ENCODE results near the gene C13orf46.
A peak's percentile ranks its signal among the peaks of the same experiment; 100 is the strongest.

Gene C13orf46

DNA sequence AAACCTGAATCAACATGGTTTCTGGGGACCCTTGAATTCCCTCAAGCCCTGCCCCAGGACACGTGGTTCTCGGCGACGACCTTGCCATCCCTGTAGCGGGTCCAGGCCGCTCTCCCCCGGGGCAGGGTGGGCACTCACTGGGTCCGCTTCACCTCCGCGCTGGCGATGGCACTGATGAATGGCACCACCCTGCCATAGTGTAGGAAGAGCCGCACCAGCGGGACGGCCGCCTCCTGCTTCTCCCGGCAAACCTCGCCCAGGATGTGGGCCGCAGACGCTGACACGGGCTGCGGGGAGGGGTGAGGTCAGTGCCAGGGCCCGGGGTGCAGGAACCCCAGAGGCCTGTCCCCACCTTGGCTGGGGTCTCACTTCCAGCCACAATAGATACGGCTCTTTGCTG lies 44.1 kb upstream of the C13orf46 start:
- FAIRE-seq, result no peak
- no peak for TF ChIP-seq SPI1 (IDR thresholded peaks at IDR 0.05; ENCODE audit: low read depth, low read length)
- TF ChIP-seq POLR2A (IDR thresholded peaks at IDR 0.05; ENCODE audit: low read depth, low read length), result no peak
- no peak for TF ChIP-seq TAF1 (IDR thresholded peaks at IDR 0.05; ENCODE audit: low read depth, low read length)
- no peak for TF ChIP-seq POLR2AphosphoS5 (IDR thresholded peaks at IDR 0.05; ENCODE audit: low read depth, low read length)
- TF ChIP-seq POU2F2 (IDR thresholded peaks at IDR 0.05; ENCODE audit: low read depth, low read length), result no peak
- TF ChIP-seq PAX5 (IDR thresholded peaks at IDR 0.05; ENCODE audit: insufficient read depth, low read length, severe bottlenecking), result no peak

DNA sequence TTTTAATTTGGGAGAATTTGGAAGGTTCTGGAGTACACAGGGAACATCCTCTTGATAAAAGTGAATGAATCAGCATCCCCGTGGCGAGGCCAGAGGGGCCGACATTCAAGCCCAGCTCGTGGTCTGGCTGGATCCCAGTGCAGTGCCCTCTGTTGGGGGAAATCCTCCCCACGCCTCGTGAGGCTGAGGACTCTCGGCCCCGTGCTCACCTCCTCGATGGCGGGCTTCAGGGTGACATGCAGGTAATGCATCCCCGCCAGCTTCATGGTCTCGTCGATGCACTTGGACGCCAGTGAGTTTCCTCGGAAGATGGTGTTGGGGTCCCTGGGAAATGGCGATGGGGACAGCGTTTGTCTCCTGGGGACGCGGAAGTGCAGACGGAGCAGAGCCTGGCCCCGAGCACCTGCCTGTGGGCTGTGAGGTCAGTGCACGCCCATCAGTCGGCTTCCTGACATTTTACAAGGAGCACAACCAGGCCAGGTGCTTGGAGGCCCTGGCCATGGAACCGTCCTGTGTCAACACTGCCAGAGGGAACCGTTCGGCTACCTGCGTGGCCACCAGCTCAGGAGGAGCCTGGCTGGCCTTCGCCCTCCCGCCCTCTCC lies 43.3 kb upstream of the C13orf46 start:
- TF ChIP-seq TAF1 (IDR thresholded peaks at IDR 0.05; ENCODE audit: low read depth, low read length), result no peak
- TF ChIP-seq SPI1 (IDR thresholded peaks at IDR 0.05; ENCODE audit: low read depth, low read length), result no peak
- no peak for TF ChIP-seq POLR2A (IDR thresholded peaks at IDR 0.05; ENCODE audit: low read depth, low read length)
- no peak; the same call in 1 of the 2 replicates for TF ChIP-seq POLR2AphosphoS5 (IDR thresholded peaks at IDR 0.05; ENCODE audit: low read depth, low read length)
- TF ChIP-seq POU2F2 (IDR thresholded peaks at IDR 0.05; ENCODE audit: low read depth, low read length), result no peak
- TF ChIP-seq PAX5 (IDR thresholded peaks at IDR 0.05; ENCODE audit: insufficient read depth, low read length, severe bottlenecking), result no peak
- FAIRE-seq, result no peak
- DNase-seq (ENCODE audit: insufficient read length, low spot score), result no peak

More for the DNA sequence above, 44.1 kb upstream of the C13orf46 start:
- no peak for DNase-seq (ENCODE audit: insufficient read length, low spot score)

GRCh38 chr13:114016321-114017027 lies 42.6 kb upstream of the C13orf46 start:
- no peak for DNase-seq (ENCODE audit: insufficient read length, low spot score)
- FAIRE-seq, result no peak
- TF ChIP-seq TAF1 (IDR thresholded peaks at IDR 0.05; ENCODE audit: low read depth, low read length) (no peak), POLR2AphosphoS5 (IDR thresholded peaks at IDR 0.05; ENCODE audit: low read depth, low read length) (no peak), SPI1 (IDR thresholded peaks at IDR 0.05; ENCODE audit: low read depth, low read length) (no peak), POU2F2 (IDR thresholded peaks at IDR 0.05; ENCODE audit: low read depth, low read length) (no peak), PAX5 (IDR thresholded peaks at IDR 0.05; ENCODE audit: insufficient read depth, low read length, severe bottlenecking) (no peak), POLR2A (IDR thresholded peaks at IDR 0.05; ENCODE audit: low read depth, low read length) (no peak)

GRCh38 chr13:114015969-114016295 lies 42.1 kb upstream of the C13orf46 start:
- TF ChIP-seq POU2F2 (IDR thresholded peaks at IDR 0.05; ENCODE audit: low read depth, low read length), result no peak
- no peak for TF ChIP-seq POLR2A (IDR thresholded peaks at IDR 0.05; ENCODE audit: low read depth, low read length)
- no peak for TF ChIP-seq PAX5 (IDR thresholded peaks at IDR 0.05; ENCODE audit: insufficient read depth, low read length, severe bottlenecking)
- no peak for TF ChIP-seq POLR2AphosphoS5 (IDR thresholded peaks at IDR 0.05; ENCODE audit: low read depth, low read length)
- no peak for TF ChIP-seq TAF1 (IDR thresholded peaks at IDR 0.05; ENCODE audit: low read depth, low read length)
- TF ChIP-seq SPI1 (IDR thresholded peaks at IDR 0.05; ENCODE audit: low read depth, low read length), result no peak
- DNase-seq (ENCODE audit: insufficient read length, low spot score), result no peak
- FAIRE-seq, result no peak

DNA sequence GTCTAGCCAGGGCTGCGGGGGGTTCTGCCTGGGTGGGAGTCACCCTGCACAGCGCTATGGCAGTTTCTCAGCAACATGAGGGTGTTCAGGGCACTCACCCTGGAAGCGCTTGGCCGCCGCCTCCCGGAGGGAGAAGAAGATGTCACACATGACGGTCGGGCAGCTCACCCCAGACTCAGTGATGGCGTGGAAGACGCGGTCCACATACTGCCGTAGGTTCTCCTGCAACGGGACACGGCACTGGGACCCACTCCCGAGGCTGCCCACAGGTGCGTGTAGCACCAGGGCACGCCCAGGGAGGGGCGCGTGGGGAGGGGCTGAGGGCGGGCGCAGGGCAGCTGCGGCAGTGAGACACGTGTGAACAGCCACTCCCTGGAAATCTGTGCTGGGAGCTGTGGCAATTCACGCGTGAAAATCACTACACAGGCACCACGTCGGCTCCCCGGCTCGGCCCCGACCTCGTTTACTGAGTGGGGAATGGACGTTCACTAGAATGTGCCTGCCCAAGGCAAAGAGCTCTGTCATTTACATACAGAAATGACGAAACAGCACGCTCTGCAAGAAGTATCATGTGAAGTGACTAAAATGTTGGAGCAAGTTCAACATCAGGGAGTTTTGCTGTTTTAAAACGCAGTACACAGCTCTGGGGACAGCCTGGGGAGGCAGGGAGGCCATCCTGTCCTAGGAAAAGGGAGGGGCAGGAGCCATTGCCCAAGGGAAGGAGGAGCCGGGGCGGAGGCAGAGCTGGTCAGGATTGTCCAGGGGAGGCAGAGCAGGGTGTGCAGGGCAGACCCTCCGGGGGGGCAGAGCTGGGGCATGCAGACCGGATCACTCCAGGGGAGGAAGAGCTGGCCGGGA lies 41.5 kb upstream of the C13orf46 start:
- TF ChIP-seq PAX5 (IDR thresholded peaks at IDR 0.05; ENCODE audit: insufficient read depth, low read length, severe bottlenecking) (no peak), SPI1 (IDR thresholded peaks at IDR 0.05; ENCODE audit: low read depth, low read length) (no peak), POLR2AphosphoS5 (IDR thresholded peaks at IDR 0.05; ENCODE audit: low read depth, low read length) (no peak), TAF1 (IDR thresholded peaks at IDR 0.05; ENCODE audit: low read depth, low read length) (no peak), POLR2A (IDR thresholded peaks at IDR 0.05; ENCODE audit: low read depth, low read length) (no peak), POU2F2 (IDR thresholded peaks at IDR 0.05; ENCODE audit: low read depth, low read length) (no peak)
- DNase-seq (ENCODE audit: insufficient read length, low spot score), result no peak
- FAIRE-seq, result no peak

DNA sequence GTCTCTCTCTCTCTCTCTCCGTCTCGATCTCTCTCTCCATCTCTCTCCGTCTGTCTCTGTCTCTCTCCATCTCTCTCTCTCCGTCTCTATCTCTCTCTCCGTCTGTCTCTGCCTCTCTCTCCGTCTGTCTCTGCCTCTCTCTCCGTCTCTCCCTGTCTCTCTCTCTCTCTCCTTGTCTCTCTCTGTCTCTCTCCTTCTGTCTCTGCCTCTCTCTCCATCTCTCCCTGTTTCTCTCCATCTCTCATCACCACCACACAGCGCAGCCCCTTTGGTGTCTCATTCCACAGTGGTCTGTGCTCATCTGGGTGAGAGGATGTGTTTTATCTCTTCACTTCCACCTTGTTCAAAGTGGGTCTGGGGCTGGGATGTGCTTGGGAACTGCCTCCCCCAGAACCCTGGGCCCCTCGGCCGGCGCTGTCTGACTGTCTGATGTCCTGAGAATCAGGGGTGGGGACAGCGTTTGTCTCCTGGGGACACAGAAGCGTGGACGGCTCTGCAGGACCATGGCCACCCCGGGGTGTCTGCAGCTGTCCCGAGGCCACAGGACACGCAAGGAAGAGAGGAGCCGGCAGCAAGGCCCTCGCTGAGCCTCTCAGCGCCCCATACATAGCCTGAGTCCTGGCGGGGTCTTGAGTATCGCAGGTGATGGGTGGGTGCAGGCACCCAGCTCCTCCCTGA lies 40.2 kb upstream of the C13orf46 start:
- no peak for TF ChIP-seq POLR2A (IDR thresholded peaks at IDR 0.05; ENCODE audit: low read depth, low read length)
- no peak for TF ChIP-seq POLR2AphosphoS5 (IDR thresholded peaks at IDR 0.05; ENCODE audit: low read depth, low read length)
- no peak for TF ChIP-seq SPI1 (IDR thresholded peaks at IDR 0.05; ENCODE audit: low read depth, low read length)
- no peak for TF ChIP-seq POU2F2 (IDR thresholded peaks at IDR 0.05; ENCODE audit: low read depth, low read length)
- FAIRE-seq (no peak), DNase-seq (ENCODE audit: insufficient read length, low spot score) (no peak)

GRCh38 chr13:114013336-114013735 lies 39.5 kb upstream of the C13orf46 start:
- DNase-seq (ENCODE audit: insufficient read length, low spot score), result no peak
- FAIRE-seq, result no peak
- no peak for TF ChIP-seq POU2F2 (IDR thresholded peaks at IDR 0.05; ENCODE audit: low read depth, low read length)
- no peak for TF ChIP-seq PAX5 (IDR thresholded peaks at IDR 0.05; ENCODE audit: insufficient read depth, low read length, severe bottlenecking)
- TF ChIP-seq SPI1 (IDR thresholded peaks at IDR 0.05; ENCODE audit: low read depth, low read length), result no peak
- TF ChIP-seq TAF1 (IDR thresholded peaks at IDR 0.05; ENCODE audit: low read depth, low read length), result no peak
- no peak for TF ChIP-seq POLR2AphosphoS5 (IDR thresholded peaks at IDR 0.05; ENCODE audit: low read depth, low read length)
- no peak for TF ChIP-seq POLR2A (IDR thresholded peaks at IDR 0.05; ENCODE audit: low read depth, low read length)

DNA sequence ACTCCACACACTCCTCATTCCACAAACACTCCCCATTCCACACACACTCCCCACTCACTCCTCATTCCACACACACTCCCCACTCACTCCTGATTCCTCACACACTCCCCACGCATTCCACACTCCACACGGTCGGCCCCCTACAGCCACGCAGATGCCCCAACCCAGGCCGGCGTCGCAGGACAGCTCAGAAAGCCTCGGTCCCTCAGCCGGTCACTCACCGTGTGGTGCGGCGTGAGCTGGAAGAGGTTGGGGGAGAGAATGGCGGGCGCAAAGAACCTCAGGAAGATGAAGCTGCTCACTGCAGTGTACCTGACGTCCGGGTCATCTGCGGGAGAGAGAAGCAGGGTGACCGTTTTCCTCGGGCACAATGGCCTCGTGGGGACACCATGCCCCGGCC lies 39.0 kb upstream of the C13orf46 start:
- TF ChIP-seq TAF1 (IDR thresholded peaks at IDR 0.05; ENCODE audit: low read depth, low read length) (no peak), POU2F2 (IDR thresholded peaks at IDR 0.05; ENCODE audit: low read depth, low read length) (no peak), POLR2A (IDR thresholded peaks at IDR 0.05; ENCODE audit: low read depth, low read length) (no peak), POLR2AphosphoS5 (IDR thresholded peaks at IDR 0.05; ENCODE audit: low read depth, low read length) (no peak)
- FAIRE-seq (no peak), DNase-seq (ENCODE audit: insufficient read length, low spot score) (no peak)

DNA sequence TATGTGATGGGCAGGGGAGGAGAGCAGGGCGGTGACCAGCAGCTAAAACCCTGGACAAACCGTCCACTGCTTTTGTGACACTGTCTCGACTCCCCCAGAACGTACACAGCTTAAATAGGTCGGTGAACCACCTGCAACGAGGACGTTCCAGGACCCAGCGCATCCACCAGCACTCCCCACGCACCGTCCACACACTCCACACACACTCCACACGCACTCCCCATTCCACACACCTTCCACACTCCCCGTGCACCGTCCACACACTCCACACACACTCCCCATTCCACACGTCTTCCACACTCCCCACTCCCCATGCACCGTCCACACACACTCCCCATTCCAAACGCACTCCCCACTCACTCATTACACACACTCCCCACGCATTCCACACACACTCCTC lies 38.3 kb upstream of the C13orf46 start:
- TF ChIP-seq POLR2AphosphoS5 (IDR thresholded peaks at IDR 0.05; ENCODE audit: low read depth, low read length) (0 out of 2 replicates have a peak, but pooled peaks have one; percentile 25), TAF1 (IDR thresholded peaks at IDR 0.05; ENCODE audit: low read depth, low read length) (no peak), POLR2A (IDR thresholded peaks at IDR 0.05; ENCODE audit: low read depth, low read length) (no peak), POU2F2 (IDR thresholded peaks at IDR 0.05; ENCODE audit: low read depth, low read length) (0 out of 2 replicates have a peak, but pooled peaks have one; percentile 6)
- FAIRE-seq, result no peak
- DNase-seq (ENCODE audit: insufficient read length, low spot score), result no peak

Data from GM12891 (cell line).